PC-3 (cell line): ENCODE measurements around the gene MPST. TPM values are rescaled to one million over a fixed set of nuclear protein-coding genes. Genes with fewer than 3 reads are reported as not detected.

Experiments used
- ATAC-seq: fragments of 200-7000 bp; cut with Tn5 transposase; 2 replicates; pipeline ENCODE4 v1.9.1; 2020; ENCODE audit warnings: mild to moderate bottlenecking, moderate library complexity
- BruUV-seq: library from RNA; stranded (reverse); fragments of 400-500 nt; replicated peaks from 2 replicates; lab custom pipeline; 2021; lab: Mats Ljungman, UMichigan
- CTCF ChIA-PET: fragments of 300-600 bp; sonication (Branson Sonifier 250); formaldehyde crosslinking; loops from one replicate; lab custom pipeline; 2022; ENCODE audit warnings: antibody characterized with exemption; lab: Charles Lee
- POLR2A ChIA-PET: fragments of 300-600 bp; sonication (Branson Sonifier 250); formaldehyde crosslinking; loops from one replicate; lab custom pipeline; 2022; ENCODE audit warnings: antibody characterized with exemption; ENCODE audit not compliant: unreplicated experiment; lab: Charles Lee
- DNase-seq: peaks from one replicate; pipeline ENCODE4 v3.0.0-alpha.2; 2015
- H2AFZ ChIP-seq: fragments of 300-600 bp; sonication (generic); 2 replicates; pipeline ENCODE4 v1.6.0; 2016; ENCODE audit warnings: antibody characterized with exemption, low read length
- H3F3A ChIP-seq: fragments of 300-600 bp; sonication (generic); one replicate; pipeline ENCODE4 v1.6.0; 2017; ENCODE audit warnings: antibody characterized with exemption, low read length, control low read depth, mild to moderate bottlenecking; ENCODE audit not compliant: unreplicated experiment
- H3K27ac ChIP-seq: fragments of 300-600 bp; sonication (generic); 2 replicates; pipeline ENCODE4 v1.5.1; 2016; ENCODE audit warnings: mild to moderate bottlenecking, low read length
- H3K27me3 ChIP-seq: fragments of 300-600 bp; sonication (generic); 2 replicates; pipeline ENCODE4 v1.6.1; 2016; ENCODE audit warnings: low read length, mixed read lengths
- H3K36me3 ChIP-seq: fragments of 300-600 bp; sonication (generic); 2 replicates; pipeline ENCODE4 v1.6.1; 2016; ENCODE audit warnings: low read depth, mixed run types, low read length, mixed read lengths
- H3K4me1 ChIP-seq: fragments of 300-600 bp; sonication (generic); 2 replicates; pipeline ENCODE4 v1.5.1; 2016; ENCODE audit warnings: low read length; ENCODE audit not compliant: insufficient read depth
- H3K4me2 ChIP-seq: fragments of 300-600 bp; sonication (generic); 2 replicates; pipeline ENCODE4 v1.6.0; 2016; ENCODE audit warnings: low read length
- H3K4me3 ChIP-seq: fragments of 300-600 bp; sonication (generic); 2 replicates; pipeline ENCODE4 v1.5.1; 2016; ENCODE audit warnings: mild to moderate bottlenecking, low read length, mixed read lengths
- H3K79me2 ChIP-seq: fragments of 300-600 bp; sonication (generic); 2 replicates; pipeline ENCODE4 v1.6.1; 2017; ENCODE audit warnings: low read length, mixed read lengths
- H3K9ac ChIP-seq: fragments of 300-600 bp; sonication (generic); 2 replicates; pipeline ENCODE4 v1.6.0; 2016; ENCODE audit warnings: mild to moderate bottlenecking, low read length
- H3K9me2 ChIP-seq: fragments of 300-600 bp; sonication (generic); replicated peaks from 2 replicates; pipeline ENCODE4 v1.6.1; 2016; ENCODE audit warnings: mixed run types, low read length, mixed read lengths
- H3K9me3 ChIP-seq: fragments of 300-600 bp; sonication (generic); 2 replicates; pipeline ENCODE4 v1.6.1; 2016; ENCODE audit warnings: low read length, mixed read lengths
- H4K20me1 ChIP-seq: fragments of 300-600 bp; sonication (generic); 2 replicates; pipeline ENCODE4 v1.6.1; 2016; ENCODE audit warnings: low read length, mixed read lengths
- EZH2 ChIP-seq: fragments of 300-600 bp; sonication (generic); IDR thresholded peaks from one replicate; pipeline ENCODE4 v1.6.1; 2017; ENCODE audit warnings: antibody characterized with exemption, mild to moderate bottlenecking, low read length; ENCODE audit not compliant: unreplicated experiment
- EZH2phosphoT487 ChIP-seq: fragments of 300-600 bp; sonication (generic); IDR thresholded peaks from 2 replicates; pipeline ENCODE4 v1.6.1; 2018; ENCODE audit warnings: mild to moderate bottlenecking, antibody characterized with exemption, low read length, borderline replicate concordance
- intact Hi-C: fragments of 100-400 bp; cut with micrococcal nuclease; formaldehyde crosslinking; loops from 2 replicates; pipeline ENCODE4 v1.9.0; 2023
- total RNA-seq: library from RNA; depleted of rRNA; stranded (reverse); fragments of >200 nt; gene quantifications from 2 replicates; pipeline ENCODE4 v1.2.3, GENCODE V29; 2014
- TF ChIP-seq, protein P1 (sequence below): fragments of 300-600 bp; sonication (generic); conservative IDR thresholded peaks from 2 replicates; pipeline ENCODE4 v1.5.1; 2017; ENCODE audit warnings: antibody characterized with exemption, low read depth, mild to moderate bottlenecking, low read length

MPST gene
- total RNA-seq, 1 experiment from 2014 or later, result 97.0 TPM

DNA sequence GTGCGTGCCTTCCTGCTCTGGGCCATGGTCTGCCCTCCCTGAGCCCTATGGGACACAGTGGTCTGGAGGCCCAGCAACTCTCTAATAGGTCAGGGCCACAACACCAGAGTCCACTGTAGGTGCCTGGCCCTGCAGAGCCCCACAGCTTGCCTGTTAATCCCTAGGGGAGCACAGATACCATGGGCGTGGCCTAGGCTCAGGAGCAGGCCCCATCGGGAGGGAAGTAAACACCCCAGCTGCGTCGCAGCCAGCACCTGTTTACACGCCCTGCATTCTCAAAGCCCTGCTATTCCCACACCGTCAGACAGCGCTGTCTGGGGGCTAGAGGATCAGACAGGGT lies 34.5 kb downstream of the MPST start:
- Histone ChIP-seq H3K4me3 (no peak overlapping the region), H3K9ac (no peak overlapping the region), H3K9me3 (no peaks in the 10 kb centered on the region), H3K4me2 (no peak overlapping the region), H2AFZ (no peak overlapping the region), H3F3A (no peaks in the 10 kb centered on the region), H3K36me3 (no peaks in the 10 kb centered on the region), H4K20me1 (no peaks in the 10 kb centered on the region), H3K27me3 (no peaks in the 10 kb centered on the region), H3K9me2 (no peaks in the 10 kb centered on the region), H3K79me2 (no peaks in the 10 kb centered on the region), H3K27ac (no peak overlapping the region), H3K4me1 (no peaks in the 10 kb centered on the region; the same call in 1 of the 2 replicates)
- no TSS peak for BruUV-seq
- DNase-seq (no peak), ATAC-seq (no peak)
- intact Hi-C loops, result no loop called here
- POLR2A ChIA-PET, result no interaction called here
- TF ChIP-seq, protein P1, sequence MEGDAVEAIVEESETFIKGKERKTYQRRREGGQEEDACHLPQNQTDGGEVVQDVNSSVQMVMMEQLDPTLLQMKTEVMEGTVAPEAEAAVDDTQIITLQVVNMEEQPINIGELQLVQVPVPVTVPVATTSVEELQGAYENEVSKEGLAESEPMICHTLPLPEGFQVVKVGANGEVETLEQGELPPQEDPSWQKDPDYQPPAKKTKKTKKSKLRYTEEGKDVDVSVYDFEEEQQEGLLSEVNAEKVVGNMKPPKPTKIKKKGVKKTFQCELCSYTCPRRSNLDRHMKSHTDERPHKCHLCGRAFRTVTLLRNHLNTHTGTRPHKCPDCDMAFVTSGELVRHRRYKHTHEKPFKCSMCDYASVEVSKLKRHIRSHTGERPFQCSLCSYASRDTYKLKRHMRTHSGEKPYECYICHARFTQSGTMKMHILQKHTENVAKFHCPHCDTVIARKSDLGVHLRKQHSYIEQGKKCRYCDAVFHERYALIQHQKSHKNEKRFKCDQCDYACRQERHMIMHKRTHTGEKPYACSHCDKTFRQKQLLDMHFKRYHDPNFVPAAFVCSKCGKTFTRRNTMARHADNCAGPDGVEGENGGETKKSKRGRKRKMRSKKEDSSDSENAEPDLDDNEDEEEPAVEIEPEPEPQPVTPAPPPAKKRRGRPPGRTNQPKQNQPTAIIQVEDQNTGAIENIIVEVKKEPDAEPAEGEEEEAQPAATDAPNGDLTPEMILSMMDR, result no peak
- CTCF ChIA-PET, result no interaction called here

DNA sequence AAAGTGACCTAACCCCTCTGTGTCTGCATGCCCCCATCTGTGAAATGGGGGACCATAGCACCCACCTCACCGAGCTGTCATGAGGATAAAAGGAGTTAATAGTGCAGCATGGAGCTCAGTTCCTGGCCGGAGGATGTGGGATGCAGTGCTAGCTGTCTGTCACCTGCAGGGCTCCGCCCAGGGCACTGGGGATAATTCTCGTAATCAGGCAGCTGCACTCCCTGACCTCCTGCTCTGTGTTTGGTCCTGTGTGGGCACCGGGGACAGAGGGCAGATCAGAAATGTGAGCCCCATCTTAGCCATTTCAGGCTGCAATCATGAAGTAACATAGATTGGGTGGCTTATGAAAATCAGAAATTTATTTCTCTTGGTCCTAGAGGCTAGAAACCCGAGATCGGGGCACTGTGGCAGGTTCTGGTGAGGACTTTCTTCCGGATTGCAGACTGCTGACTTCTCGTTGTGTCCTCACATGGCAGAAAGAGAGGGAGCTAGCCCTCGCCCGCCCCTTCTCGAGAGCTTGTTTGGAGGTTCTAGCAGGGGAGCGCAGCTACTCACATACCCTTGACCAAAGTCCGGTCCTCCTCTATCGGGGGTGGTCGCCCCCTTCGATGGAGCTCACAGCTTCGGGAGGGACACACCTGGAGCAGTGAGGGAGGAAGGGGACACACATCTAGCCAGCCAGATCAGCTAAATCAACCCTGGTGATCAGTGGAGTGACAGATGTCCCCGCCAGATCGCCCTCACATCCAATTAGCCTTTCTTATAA lies 35.2 kb downstream of the MPST start:
- no peaks in the 10 kb centered on the region for H3K9me2 ChIP-seq
- no peaks in the 10 kb centered on the region for H3K79me2 ChIP-seq
- no peaks in the 10 kb centered on the region for H3F3A ChIP-seq
- TF ChIP-seq EZH2 (no peak), EZH2phosphoT487 (no peak)
- TF ChIP-seq, protein P1, result no peak
- no peak overlapping the region for H3K27ac ChIP-seq
- H3K4me1 ChIP-seq, result no peaks in the 10 kb centered on the region; the same call in 1 of the 2 replicates
- no peaks in the 10 kb centered on the region for H3K27me3 ChIP-seq
- POLR2A ChIA-PET, result interaction anchor here (0.7 kb wide), 1 partner anchor 240 kb away, joined by 3 read pairs; no protein-coding TSS in a partner anchor
- no peaks in the 10 kb centered on the region for H3K36me3 ChIP-seq
- no peaks in the 10 kb centered on the region for H4K20me1 ChIP-seq
- CTCF ChIA-PET, result no interaction called here
- H3K4me2 ChIP-seq, result no peak overlapping the region
- H3K9ac ChIP-seq, result no peak overlapping the region
- intact Hi-C loops, result no loop called here
- H3K4me3 ChIP-seq, result no peak overlapping the region
- no TSS peak for BruUV-seq
- no peak for DNase-seq
- no peaks in the 10 kb centered on the region for H3K9me3 ChIP-seq
- no peak for ATAC-seq
- no peak overlapping the region for H2AFZ ChIP-seq

DNA sequence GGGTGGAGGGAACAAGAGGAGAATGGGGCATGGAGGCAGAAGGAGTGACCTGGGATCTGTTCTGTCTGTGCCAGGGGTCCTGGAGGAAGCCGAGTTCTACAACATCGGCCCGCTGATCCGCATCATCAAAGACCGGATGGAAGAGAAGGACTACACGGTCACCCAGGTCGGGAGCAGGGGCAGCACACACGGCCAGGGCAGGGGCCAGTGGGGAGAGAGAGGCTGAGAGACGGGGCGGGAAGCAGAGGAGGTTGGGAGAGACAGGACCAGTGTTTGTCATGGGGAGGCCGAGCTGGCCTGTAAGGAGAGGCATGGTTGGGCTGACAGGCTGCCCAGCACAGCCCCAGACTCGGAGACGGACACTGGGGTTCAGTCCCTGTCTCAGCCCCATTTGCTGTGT lies 36.7 kb downstream of the MPST start:
- Histone ChIP-seq H4K20me1 (no peaks in the 10 kb centered on the region), H2AFZ (no peak overlapping the region), H3K36me3 (no peaks in the 10 kb centered on the region), H3K4me1 (no peaks in the 10 kb centered on the region; the same call in 1 of the 2 replicates), H3K79me2 (no peaks in the 10 kb centered on the region), H3F3A (no peaks in the 10 kb centered on the region), H3K9me3 (no peaks in the 10 kb centered on the region), H3K27me3 (no peaks in the 10 kb centered on the region), H3K9ac (no peak overlapping the region), H3K4me3 (no peak overlapping the region), H3K9me2 (no peaks in the 10 kb centered on the region), H3K4me2 (no peak overlapping the region), H3K27ac (no peak overlapping the region)
- ATAC-seq (no peak), DNase-seq (no peak)
- POLR2A ChIA-PET, result no interaction called here
- TF ChIP-seq EZH2phosphoT487, result no peak
- TF ChIP-seq, protein P1, result no peak
- no peak for TF ChIP-seq EZH2
- CTCF ChIA-PET, result no interaction called here
- intact Hi-C loops, result no loop called here
- BruUV-seq, result no TSS peak
